ENCODE results near the gene MCM5.

DNA sequence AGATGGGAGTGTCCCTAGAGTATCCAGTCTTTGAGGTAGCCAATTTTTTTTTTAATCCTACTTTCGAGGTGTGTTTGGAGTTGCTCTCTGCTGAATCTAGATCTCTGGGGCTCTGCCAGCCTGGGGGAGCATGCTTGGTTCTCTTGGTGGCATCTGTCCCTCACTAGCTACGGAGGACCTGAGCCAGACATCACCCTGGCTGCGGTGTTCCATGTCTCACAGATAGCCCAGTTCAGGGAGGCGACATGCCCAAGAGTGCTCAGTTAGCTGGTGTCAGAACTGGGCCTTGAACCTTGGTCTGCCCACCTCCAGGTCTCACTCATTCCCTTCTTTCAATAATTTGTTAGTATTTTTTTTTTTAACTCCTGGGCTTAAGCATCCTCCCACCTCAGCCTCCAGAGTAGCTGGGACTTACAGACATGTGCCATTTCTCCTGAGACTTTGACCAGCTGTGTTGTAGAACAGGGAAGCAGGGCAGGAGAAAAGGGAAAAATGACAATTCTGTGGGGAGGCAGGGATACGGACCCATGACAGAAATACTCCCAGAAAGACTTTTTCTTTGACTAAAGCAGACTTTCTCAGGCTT is 18.4 kb upstream of the MCM5 start:
- no peak for TF ChIP-seq ZNF274 (IDR thresholded peaks at IDR 0.05; ENCODE audit: low read depth, low read length)
- no peak for TF ChIP-seq YY1 (IDR thresholded peaks at IDR 0.05; ENCODE audit: insufficient read depth, insufficient read length)
